HK-2 (cell line): ENCODE measurements around the gene PTPN3.

ENCODE experiments used
- DNase-seq: peaks from one replicate; pipeline ENCODE4 v3.0.0-alpha.2; 2018; ENCODE audit not compliant: unreplicated experiment

Gene PTPN3

DNA sequence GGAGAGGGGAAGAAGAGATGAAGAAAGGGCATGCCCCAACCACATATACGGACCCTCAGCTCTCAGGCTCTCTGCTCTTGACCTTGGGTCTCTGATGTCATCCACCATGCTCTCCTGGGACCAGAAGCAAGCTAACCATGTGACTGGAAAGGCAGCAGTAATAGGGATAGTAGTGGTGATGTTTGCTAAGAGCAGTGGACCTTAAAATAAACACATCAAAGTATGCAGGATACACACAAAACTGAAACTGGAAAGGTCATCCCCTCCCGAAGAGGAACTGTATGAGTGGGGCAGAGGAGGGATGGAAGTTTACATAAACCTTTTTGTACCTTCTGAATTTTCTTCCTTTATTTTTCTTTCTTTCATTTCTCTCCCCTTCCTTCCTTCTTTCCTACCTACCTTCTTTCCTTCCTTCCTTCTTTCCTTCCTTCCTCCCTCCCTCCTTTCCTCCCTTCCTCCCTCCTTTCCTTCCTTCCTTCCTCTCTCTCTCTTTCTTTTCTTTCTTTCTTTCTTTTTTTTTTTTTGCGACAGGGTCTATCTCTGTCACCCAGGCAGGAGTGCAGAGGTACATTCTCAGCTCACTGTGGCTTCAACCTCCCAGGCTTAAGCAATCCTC, 8.1 kb upstream of the PTPN3 start:
- DNase-seq, result no peak

- DNase-seq, result no peak
Measured at GRCh38 chr9:109504689-109505088, 6.6 kb upstream of the PTPN3 start.

DNA sequence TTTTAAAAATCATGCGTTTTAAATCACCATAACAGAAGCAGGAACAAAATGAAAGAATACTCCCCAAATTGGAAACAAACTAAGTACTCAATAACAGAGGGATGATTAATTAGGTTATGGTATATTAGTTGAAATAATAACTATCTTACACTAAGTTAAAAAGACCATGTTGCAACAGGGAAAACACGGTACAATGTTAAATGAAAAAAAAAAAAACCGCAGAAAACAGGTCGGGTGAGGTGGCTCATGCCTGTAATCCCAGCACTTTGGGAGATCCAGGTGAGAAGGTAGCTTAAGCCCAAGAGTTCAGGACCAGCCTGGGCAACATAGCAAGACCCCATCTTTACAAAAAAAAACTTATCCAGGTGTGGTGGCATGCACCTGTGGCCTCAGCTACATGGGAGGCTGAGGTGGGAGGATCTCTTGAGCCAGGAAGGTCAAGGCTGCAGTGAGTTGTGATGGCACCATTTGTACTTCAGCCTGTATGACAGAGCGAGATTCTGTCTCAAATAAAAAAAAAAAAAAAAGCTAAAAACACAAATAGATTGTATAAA, 2.4 kb upstream of the PTPN3 start:
- no peak for DNase-seq

GRCh38 chr9:109499631-109500410, 1.7 kb upstream of the PTPN3 start:
- DNase-seq, result no peak

- no peak for DNase-seq
Measured at GRCh38 chr9:109499093-109499630, 1.1 kb upstream of the PTPN3 start.

DNA sequence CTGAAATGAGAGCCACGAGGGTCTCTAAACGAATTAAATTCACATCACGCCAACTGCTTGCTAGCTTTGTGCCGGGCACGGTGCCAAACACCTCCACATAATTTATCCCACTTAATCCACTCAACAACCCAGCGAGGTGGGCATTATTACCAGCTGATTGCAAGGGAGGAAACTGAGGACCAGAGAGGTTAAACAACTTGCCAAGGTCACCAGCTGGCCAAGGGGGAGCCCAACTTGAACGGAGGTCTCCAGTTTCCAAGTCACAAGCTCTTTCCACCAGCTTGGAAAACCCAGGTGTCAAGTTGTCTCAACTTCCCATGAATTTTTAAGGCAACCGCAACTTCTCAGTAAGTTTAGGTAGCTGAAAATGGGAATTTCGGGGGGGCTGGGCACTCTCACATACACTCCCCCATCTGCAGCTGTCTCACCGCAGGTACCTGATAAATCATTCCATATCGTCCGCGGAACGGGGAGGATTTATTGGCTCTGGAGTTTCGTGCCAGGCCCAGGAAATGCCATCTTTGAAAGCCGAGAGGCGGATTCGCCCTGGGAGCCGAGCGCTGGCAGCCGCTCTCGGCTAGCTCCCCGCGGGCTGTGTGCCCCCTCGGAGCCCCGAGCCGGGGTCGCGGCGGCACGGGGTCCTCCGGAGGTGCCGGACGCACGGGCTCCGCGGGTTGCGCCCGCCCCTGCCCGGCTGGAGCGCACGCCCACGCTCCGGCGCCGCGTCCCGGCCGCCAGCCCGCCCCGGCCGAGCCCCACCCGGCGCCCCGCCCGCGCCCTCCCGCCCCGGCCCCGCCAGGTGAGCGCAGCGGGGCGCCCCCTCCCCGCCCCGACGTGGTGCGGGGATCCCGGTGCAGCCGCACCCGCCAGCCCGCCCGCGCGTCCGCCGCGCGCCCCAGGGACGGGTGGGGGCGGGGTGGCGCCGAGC, 617 bp downstream of the PTPN3 start:
- DNase-seq, result peak; percentile 65

DNA sequence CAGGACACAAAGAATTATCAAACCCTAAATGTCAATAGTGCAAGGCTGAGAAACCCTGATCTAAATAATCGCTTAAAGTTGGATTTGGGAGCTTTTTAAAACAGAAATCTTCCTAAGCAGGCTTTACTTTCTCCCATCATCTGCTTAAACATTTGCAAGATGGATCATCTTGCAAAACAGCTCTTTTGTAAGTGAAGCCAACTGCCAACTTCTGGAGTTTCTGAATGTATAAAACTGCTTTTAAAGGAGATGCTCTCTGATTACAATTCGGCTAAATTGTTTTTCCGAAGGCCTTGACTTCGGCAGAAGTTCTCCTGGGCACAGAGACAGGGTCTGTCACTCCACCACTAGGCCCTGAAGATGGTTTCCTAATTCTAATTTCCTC, 1.3 kb downstream of the PTPN3 start:
- DNase-seq, result no peak

DNA sequence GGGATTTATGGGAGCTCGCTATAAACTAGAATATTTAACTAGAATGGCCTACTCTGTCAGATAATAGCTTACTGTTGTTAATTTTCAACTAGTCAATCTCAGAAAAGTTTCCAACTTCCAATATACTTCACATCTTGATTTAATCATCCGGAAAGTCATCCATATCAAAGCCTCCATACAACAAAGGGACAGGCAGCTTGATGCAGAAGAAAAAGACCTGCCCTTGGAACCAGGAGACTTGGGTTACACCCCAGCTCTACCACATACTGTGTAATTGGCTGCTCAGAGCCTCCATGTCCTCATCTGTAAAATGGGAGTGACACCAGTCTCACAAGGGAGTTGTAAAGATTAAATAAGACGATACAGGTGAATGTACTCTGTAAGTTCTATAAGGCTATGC, 1.9 kb downstream of the PTPN3 start:
- no peak for DNase-seq

DNA sequence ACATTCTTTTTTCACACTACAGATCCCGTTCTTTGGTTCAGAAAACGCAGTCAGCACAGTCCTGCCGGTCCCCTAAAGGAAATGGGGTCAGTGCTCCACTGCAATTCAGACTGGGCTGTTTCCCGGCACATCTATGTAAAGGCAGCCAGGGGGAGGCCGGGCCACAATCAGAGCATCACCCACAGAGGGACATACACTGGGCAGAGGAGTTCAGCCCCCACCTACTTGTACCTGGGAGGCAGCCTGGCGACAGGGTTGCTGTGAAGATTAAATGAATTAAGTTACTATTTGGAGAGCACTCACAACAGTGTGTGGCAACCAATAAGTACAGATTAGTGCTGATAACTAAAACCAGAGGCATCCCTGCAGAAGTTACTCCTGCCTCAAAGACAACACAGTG, 4.5 kb downstream of the PTPN3 start:
- DNase-seq, result no peak

DNA sequence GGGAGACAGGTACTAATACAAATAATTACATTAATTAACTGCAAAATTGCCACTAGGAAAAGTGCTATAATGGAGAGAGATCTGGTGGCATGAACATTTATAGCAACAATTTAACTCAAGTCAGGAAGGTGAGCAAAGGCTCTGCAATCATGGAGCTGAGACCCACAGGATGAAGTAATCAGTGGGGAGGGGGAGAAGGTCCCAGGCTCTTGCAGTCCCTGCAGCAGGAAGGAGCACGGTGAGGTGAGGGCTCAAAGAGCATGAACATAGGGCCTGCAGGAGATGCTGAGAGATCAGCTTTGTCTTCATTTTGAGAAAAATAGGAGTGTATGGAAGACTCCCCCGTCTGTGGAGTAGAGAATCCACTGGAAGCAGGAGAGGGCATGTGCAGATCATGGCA, 6.5 kb downstream of the PTPN3 start:
- no peak for DNase-seq

DNA sequence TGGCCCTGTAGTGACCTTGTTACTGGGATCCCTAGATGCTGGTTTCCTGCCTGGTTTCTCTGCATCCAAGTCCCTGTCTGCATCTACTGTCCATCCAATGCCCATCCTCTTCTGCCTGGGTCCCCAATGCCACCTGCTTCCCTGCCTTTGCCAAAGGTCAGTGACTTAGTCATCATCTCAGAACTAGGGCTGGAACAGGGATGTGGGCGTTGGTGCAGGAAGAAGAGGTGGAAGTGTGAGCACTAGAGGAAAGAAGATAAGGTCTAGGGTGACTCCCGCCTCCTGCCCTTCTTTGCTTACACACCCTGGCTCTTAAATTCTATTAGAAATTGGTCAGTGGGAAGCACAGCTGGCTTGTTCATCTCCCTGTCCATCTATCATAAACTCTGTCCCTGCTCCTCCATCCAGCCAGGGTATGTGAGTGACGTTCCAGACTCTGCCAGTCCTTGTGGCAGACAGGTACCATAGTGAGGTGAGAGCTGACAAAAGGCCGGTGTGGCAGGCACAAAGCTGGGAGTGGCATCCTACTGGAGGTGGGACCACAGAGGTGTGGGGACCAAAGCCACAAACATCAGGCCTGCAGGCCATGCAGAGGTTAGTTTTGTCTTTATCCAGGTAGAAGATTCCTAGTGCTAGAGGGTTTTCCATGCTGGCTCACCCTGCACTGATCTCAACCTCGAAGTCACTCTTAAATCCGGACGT, 9.2 kb downstream of the PTPN3 start:
- DNase-seq, result no peak

DNA sequence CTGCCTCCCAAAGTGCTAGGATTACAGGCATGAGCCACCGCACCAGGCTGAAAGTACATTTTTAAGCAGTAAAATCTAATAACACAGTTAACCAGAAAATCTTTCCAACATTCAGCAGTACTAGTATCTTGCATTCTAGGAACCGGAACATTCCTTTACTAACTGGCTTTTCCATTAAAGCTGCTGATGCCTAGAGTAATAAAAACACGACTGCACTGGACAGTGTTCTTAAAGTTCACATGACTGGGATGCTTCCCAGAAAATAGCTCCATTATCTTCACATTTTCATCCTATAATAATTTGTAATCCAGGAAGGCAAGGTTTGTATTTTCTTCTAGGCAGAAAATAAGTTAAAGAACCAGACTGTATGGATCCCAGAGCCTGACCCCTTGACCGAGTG, 9.8 kb downstream of the PTPN3 start:
- no peak for DNase-seq

DNA sequence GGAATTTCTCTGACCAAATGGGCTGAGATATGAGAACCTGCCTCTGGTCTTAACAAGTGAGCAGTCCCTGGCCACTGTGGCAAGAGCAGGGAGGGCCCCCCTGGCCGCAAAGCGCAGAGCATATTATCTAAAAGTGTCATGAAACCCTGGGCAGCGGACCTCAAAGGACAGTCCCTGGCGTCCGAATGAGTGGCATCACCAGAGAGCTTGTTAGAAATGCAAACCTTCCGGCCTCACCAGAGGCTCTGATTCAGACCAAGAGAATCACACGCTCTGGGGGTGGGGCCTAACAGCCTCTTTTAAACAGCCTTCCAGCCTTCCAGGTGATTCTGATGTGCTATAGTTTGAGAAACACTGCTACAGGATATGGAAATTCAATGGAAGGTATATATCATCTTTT, 10.9 kb downstream of the PTPN3 start:
- DNase-seq, result peak; percentile 60

- DNase-seq, result peak; percentile 42
Measured at GRCh38 chr9:109483744-109484429, 14.2 kb downstream of the PTPN3 start.

DNA sequence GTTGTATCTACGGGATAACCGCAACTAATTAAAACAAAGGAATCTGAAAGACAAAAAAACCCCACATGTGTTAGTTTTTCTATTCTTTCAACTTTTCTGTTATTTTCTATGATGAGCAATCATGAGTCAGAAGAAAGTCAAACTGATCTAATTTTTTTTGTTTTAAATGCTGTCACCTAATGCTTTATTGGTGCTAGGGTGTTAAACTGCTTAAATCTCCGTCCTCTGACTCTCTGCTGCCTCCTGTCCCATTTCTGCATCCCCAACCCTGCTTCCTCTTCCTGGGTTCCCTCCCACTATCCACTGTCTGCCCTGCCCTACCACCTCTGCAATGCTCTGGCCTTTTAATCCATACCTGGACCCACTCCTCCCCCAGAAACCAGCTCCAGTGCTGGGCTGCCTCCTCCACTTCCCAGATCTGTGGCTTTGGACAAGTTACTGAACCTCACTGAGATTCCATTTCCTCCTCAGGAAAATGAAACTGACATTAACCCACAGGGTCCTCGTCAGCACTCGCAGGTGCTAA, 15.7 kb downstream of the PTPN3 start:
- DNase-seq, result no peak

- DNase-seq, result no peak
Measured at GRCh38 chr9:109481856-109482255, 16.3 kb downstream of the PTPN3 start.

DNA sequence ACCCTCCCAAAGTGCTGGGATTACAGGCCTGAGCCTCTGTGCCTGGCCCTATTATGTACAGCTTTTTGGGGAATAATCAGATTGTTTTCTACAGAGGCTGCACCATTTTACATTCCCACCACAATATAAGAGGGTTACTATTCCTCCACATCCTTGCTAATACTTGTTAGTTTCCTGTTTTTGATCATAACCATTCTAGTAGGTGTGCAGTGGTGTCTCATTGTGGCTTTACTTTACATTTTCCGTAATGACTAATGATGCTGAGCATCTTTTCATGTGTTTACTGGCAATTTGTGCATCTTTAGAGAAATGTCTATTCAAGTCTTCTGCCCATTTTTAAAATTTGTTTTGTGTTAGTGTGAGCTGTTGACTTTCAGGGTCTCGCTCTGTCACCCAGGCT, 18.3 kb downstream of the PTPN3 start:
- no peak for DNase-seq

GRCh38 chr9:109478665-109479380, 19.3 kb downstream of the PTPN3 start:
- DNase-seq, result no peak

- no peak for DNase-seq
Measured at GRCh38 chr9:109478051-109478563, 20.0 kb downstream of the PTPN3 start.
